ENCODE results near the gene MMD. TPM values are rescaled to one million over a fixed set of nuclear protein-coding genes. Genes with fewer than 3 reads are reported as not detected.

MMD gene, protein sequence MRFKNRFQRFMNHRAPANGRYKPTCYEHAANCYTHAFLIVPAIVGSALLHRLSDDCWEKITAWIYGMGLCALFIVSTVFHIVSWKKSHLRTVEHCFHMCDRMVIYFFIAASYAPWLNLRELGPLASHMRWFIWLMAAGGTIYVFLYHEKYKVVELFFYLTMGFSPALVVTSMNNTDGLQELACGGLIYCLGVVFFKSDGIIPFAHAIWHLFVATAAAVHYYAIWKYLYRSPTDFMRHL
- 10 to 100 TPM; 34.4 to 37.6 TPM for total RNA-seq

DNA sequence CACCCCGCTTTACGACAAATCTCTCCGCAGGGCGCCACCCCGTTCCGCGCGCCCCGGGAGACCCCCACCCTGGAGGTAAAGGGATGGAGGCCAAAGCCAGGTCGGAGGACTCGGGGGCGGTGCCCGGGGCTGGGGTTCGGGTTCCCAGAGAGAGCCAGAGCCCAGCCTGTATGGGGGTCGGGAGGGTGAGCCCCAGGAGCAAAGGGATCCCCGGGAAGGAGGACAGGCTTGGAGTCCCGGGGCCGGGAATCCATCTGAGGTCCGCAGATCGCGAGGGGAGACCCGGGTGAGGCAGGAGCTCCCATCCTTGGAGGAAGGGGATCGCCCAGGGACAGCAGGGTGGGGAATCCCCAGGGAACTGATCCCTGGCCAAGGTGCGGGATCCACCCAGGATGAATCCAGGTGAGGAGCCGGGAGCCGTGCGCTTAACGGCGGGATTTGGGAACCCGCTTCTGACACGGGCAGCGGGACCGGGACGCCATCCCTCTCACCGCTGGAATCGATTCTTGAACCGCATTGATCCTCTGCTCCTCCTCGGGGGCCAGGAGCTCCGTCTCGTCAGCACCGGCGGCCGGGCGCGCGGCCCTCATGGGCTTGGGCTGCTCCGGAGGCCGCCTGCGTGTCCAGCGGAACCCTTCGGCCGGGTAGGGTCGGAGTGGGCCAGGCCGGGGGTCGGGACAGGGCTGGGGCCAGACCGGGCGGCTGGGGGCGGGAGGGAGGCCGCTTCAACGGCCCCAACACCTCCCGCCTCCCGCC is at the start of gene MMD:
TSS of gene MMD (minus strand) at position 657 of the 756 bp plus-strand sequence. CDS start at position 517, 140 bp downstream.

Other genes starting within 250 kb of the MMD start
- gene HLF, start 156.9 kb downstream of the MMD start, total RNA-seq: under 1 TPM; 0.30 to 0.48 TPM
- gene SMIM36, start 89.6 kb upstream of the MMD start, total RNA-seq: not detected

Measured in activated naive CD4-positive, alpha-beta T cell treated with anti-CD3 and anti-CD28 coated beads, Interleukin-2, amount 10 ng/mL, durations not matched to agents 5 hours and 36 hours (primary cell).